ENCODE data around the gene C12orf60. TPM values are rescaled to one million over a fixed set of nuclear protein-coding genes. Genes with fewer than 3 reads are reported as not detected.

The C12orf60 gene
- total RNA-seq, 1 experiment from 2014 or later: 1.9 TPM

- no peak overlapping the region for H3K14ac ChIP-seq (ENCODE audit: insufficient read depth, low read length)
- Mint-ChIP-seq H3K36me3 (ENCODE audit: insufficient read depth in 1 of 3, low read depth in 3 of 3) (no peaks in the 10 kb centered on the region), H3K27ac (no peak overlapping the region), H3K9me3 (no peaks in the 10 kb centered on the region), H3K4me3 (no peak overlapping the region), H3K4me1 (peaks cover 3 to 6% of the 10 kb centered on the region in 2 experiments; a peak in 2 of 4 replicates), H3K27me3 (ENCODE audit: low read depth) (no peaks in the 10 kb centered on the region)
- no peaks in the 10 kb centered on the region for H3K79me1 ChIP-seq (ENCODE audit: insufficient read depth, low read depth, low read length, poor library complexity, severe bottlenecking)
- H2BK15ac ChIP-seq (ENCODE audit: low read depth, low read length): no peak overlapping the region
- no peak overlapping the region for H3K4me2 ChIP-seq (ENCODE audit: insufficient read depth, insufficient read length, low read length)
- H3K27me3 ChIP-seq (ENCODE audit: insufficient read depth, low read length): no peaks in the 10 kb centered on the region
- H3K23ac ChIP-seq (ENCODE audit: insufficient read length, low read depth, low read length): no peak overlapping the region
- H2AFZ ChIP-seq (ENCODE audit: low read length): no peak overlapping the region
- no peak overlapping the region for H3K9ac ChIP-seq (ENCODE audit: extremely low read depth, insufficient read length, low read length)
- no peak overlapping the region for H3K18ac ChIP-seq (ENCODE audit: insufficient read length, low read depth, low read length)
- no peaks in the 10 kb centered on the region for H4K20me1 ChIP-seq (ENCODE audit: control insufficient read depth, insufficient read depth, insufficient read length)
- H4K91ac ChIP-seq (ENCODE audit: insufficient read length, low read depth, low read length): no peak overlapping the region
- no peaks in the 10 kb centered on the region; the same call in 1 of the 2 replicates for H3K4me1 ChIP-seq (ENCODE audit: insufficient read depth, low read length)
- TF ChIP-seq CTCF (conservative IDR thresholded peaks at IDR 0.05): no peak
- no peak overlapping the region for H2AK5ac ChIP-seq (ENCODE audit: insufficient read length, low read length)
- no peaks in the 10 kb centered on the region for H3K23me2 ChIP-seq (ENCODE audit: insufficient read length, low read depth, low read length, poor library complexity, severe bottlenecking)
- no peak overlapping the region for H4K8ac ChIP-seq (replicated peaks; ENCODE audit: insufficient read length, low read depth, low read length)
- H4K5ac ChIP-seq (ENCODE audit: insufficient read length, low read depth, low read length): no peak overlapping the region
- no peak overlapping the region for H3T11ph ChIP-seq (ENCODE audit: low read length)
- no peak overlapping the region for H3K4ac ChIP-seq (ENCODE audit: low read depth, low read length)
- no peak overlapping the region for H3K27ac ChIP-seq (ENCODE audit: insufficient read length, low read depth, low read length)
- H2BK120ac ChIP-seq (ENCODE audit: low read depth, low read length, poor library complexity, severe bottlenecking): no peak overlapping the region
- no peaks in the 10 kb centered on the region; the same call in 1 of the 2 replicates for H3K79me2 ChIP-seq (ENCODE audit: insufficient read depth, low read length)
- H2BK5ac ChIP-seq (ENCODE audit: insufficient read length, low read length): no peak overlapping the region
- no peak overlapping the region for H2BK20ac ChIP-seq (ENCODE audit: low read depth, low read length, poor library complexity, severe bottlenecking)
- no peak overlapping the region for H2BK12ac ChIP-seq (ENCODE audit: insufficient read length, low read depth, low read length)
- DNase-seq: peak; percentile 57
- H3K56ac ChIP-seq (ENCODE audit: insufficient read length, low read depth, low read length): no peak overlapping the region
- H3K9me3 ChIP-seq (ENCODE audit: control insufficient read depth, low read depth, low read length): no peaks in the 10 kb centered on the region
Measured at GRCh38 chr12:14828892-14829291, 25.4 kb downstream of the C12orf60 start.
